Upper lobe of left lung (tissue), 4 donors: Measurements from ENCODE around the gene PRKAR2B.

Experiments
- POLR2A ChIP-seq, 4 donors: fragments of 450-650 bp; IDR thresholded peaks; one replicate each; pipeline ENCODE4 v1.5.1; 2016 to 2017; ENCODE audit warnings: antibody characterized with exemption in 4 of 4, mild to moderate bottlenecking in 2 of 4
- TF ChIP-seq, protein P1 (sequence below), 6 experiments: fragments of 450-650 bp in 4 of 6; fragments of 200-600 bp in 2 of 6; sonication (generic) in 2 of 6; IDR thresholded peaks; one replicate each; pipeline ENCODE4 v1.5.1; 2016 to 2019; ENCODE audit warnings: antibody characterized with exemption in 6 of 6

DNA sequence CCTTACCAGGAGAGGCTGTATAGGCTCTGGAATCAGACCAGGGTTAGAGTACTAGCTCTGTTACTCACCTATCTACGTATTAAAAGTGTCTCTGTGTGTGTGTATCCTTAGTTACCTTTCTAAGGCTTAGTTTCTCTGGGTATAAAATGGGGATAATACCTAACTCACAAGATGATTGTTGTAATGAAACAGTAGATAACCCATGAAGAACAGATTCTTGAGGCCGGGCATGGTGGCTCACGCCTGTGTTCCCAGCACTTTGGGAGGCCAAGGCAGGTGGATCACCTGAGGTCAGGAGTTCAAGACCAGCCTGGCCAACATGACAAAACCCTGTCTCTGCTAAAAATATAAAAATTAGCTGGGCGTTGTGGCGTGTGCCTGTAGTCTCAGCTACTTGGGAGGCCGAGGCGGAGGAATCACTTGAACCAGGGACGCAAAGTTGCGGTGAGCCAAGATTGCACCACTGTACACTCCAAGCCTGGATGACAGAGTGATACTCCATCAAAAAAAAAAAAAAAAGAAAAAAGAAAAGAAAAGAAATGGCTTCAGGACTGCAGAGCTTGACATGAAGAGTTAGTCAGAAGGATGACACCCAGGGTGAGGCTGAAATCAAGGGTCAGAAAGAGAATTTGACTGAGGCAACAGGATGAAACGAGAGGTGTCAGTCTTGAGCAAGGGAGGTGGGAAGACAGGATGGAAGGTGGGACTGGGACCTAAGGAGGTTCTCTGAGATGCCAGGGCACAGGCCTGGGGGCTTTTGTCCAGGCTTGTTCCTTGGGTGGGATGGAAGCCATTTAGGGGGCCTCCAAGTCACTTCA lies 33.4 kb downstream of the PRKAR2B start:
- TF ChIP-seq, protein P1, sequence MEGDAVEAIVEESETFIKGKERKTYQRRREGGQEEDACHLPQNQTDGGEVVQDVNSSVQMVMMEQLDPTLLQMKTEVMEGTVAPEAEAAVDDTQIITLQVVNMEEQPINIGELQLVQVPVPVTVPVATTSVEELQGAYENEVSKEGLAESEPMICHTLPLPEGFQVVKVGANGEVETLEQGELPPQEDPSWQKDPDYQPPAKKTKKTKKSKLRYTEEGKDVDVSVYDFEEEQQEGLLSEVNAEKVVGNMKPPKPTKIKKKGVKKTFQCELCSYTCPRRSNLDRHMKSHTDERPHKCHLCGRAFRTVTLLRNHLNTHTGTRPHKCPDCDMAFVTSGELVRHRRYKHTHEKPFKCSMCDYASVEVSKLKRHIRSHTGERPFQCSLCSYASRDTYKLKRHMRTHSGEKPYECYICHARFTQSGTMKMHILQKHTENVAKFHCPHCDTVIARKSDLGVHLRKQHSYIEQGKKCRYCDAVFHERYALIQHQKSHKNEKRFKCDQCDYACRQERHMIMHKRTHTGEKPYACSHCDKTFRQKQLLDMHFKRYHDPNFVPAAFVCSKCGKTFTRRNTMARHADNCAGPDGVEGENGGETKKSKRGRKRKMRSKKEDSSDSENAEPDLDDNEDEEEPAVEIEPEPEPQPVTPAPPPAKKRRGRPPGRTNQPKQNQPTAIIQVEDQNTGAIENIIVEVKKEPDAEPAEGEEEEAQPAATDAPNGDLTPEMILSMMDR (IDR thresholded peaks at IDR 0.05), result no peak
- no peak for TF ChIP-seq POLR2A (IDR thresholded peaks at IDR 0.05)
